WTC11 (cell line): ENCODE results near the gene CSNK2B. TPM values are rescaled to one million over a fixed set of nuclear protein-coding genes. Genes with fewer than 3 reads are reported as not detected.

ENCODE experiments used
- ATAC-seq: fragments of 200-7000 bp; cut with Tn5 transposase; 2 replicates; pipeline ENCODE4 v1.10.0; 2021; ENCODE audit warnings: mild to moderate bottlenecking, moderate library complexity
- CTCF ChIA-PET: fragments of 300-600 bp; sonication (Branson Sonifier 250); formaldehyde crosslinking; loops from one replicate; lab custom pipeline; 2021; ENCODE audit warnings: antibody characterized with exemption; lab: Charles Lee
- POLR2A ChIA-PET: fragments of 350-600 bp; sonication (Branson Sonifier 250); formaldehyde crosslinking; loops from one replicate; lab custom pipeline; 2021; ENCODE audit warnings: antibody characterized with exemption; lab: Charles Lee
- DNase-seq: peaks from one replicate; pipeline ENCODE4 v3.0.0; 2021; ENCODE audit warnings: low spot score
- H3K27ac Mint-ChIP-seq: 2 replicates; pipeline ENCODE4 v1.8.0; 2021; ENCODE audit warnings: mixed read lengths
- H3K27me3 Mint-ChIP-seq: 2 replicates; pipeline ENCODE4 v1.8.0; 2021; ENCODE audit warnings: low read depth, mild to moderate bottlenecking, moderate library complexity, mixed read lengths
- H3K36me3 Mint-ChIP-seq: 2 replicates; pipeline ENCODE4 v1.8.0; 2021; ENCODE audit warnings: mixed read lengths
- H3K4me1 Mint-ChIP-seq: 2 replicates; pipeline ENCODE4 v1.8.0; 2022; ENCODE audit warnings: mixed read lengths
- H3K4me3 Mint-ChIP-seq: 2 replicates; pipeline ENCODE4 v1.8.0; 2021; ENCODE audit warnings: mild to moderate bottlenecking, moderate library complexity, mixed read lengths
- H3K9me3 Mint-ChIP-seq: 2 replicates; pipeline ENCODE4 v1.8.0; 2021; ENCODE audit warnings: mixed read lengths
- ARID4B ChIP-seq: sonication (generic); formaldehyde crosslinking; IDR thresholded peaks from 2 replicates; pipeline ENCODE4 v1.8.0; 2023; ENCODE audit warnings: missing genetic modification reagents, mild to moderate bottlenecking, borderline replicate concordance
- CREB1 ChIP-seq: sonication (generic); formaldehyde crosslinking; IDR thresholded peaks from 2 replicates; pipeline ENCODE4 v1.8.0; 2023; ENCODE audit warnings: mild to moderate bottlenecking, missing genetic modification reagents
- FOXP1 ChIP-seq: sonication (generic); formaldehyde crosslinking; IDR thresholded peaks from 2 replicates; pipeline ENCODE4 v1.8.0; 2022; ENCODE audit warnings: missing genetic modification reagents, mild to moderate bottlenecking, moderate library complexity, borderline replicate concordance
- MLX ChIP-seq: sonication (generic); formaldehyde crosslinking; IDR thresholded peaks from 2 replicates; pipeline ENCODE4 v1.8.1; 2023; ENCODE audit warnings: mild to moderate bottlenecking, missing genetic modification reagents, moderate library complexity
- NR2C2 ChIP-seq: sonication (generic); formaldehyde crosslinking; IDR thresholded peaks from 2 replicates; pipeline ENCODE4 v1.8.0; 2022; ENCODE audit warnings: mild to moderate bottlenecking, missing genetic modification reagents
- PREB ChIP-seq: sonication (generic); formaldehyde crosslinking; IDR thresholded peaks from 2 replicates; pipeline ENCODE4 v1.8.1; 2022; ENCODE audit warnings: mild to moderate bottlenecking, missing genetic modification reagents, moderate library complexity, borderline replicate concordance
- SMAD4 ChIP-seq: sonication (generic); formaldehyde crosslinking; IDR thresholded peaks from 2 replicates; pipeline ENCODE4 v1.8.0; 2022; ENCODE audit warnings: mild to moderate bottlenecking, missing genetic modification reagents
- USF1 ChIP-seq: sonication (generic); formaldehyde crosslinking; IDR thresholded peaks from 2 replicates; pipeline ENCODE4 v1.8.0; 2022; ENCODE audit warnings: mild to moderate bottlenecking, missing genetic modification reagents
- USF2 ChIP-seq: sonication (generic); formaldehyde crosslinking; IDR thresholded peaks from 2 replicates; pipeline ENCODE4 v1.8.1; 2023; ENCODE audit warnings: mild to moderate bottlenecking, missing genetic modification reagents, moderate library complexity
- ZNF219 ChIP-seq: sonication (generic); formaldehyde crosslinking; IDR thresholded peaks from 2 replicates; pipeline ENCODE4 v1.8.0; 2023; ENCODE audit warnings: missing genetic modification reagents, mild to moderate bottlenecking, borderline replicate concordance
- ZNF416 ChIP-seq: fragments of 250-450 bp; sonication (Bioruptor Pico); IDR thresholded peaks from 2 replicates; pipeline ENCODE4 v1.9.0; 2021; ENCODE audit warnings: mild to moderate bottlenecking, inconsistent platforms
- ZNF425 ChIP-seq: fragments of 250-450 bp; sonication (Bioruptor Pico); conservative IDR thresholded peaks from 2 replicates; pipeline ENCODE4 v1.9.0; 2021; ENCODE audit warnings: mild to moderate bottlenecking
- ZSCAN18 ChIP-seq: fragments of 250-450 bp; sonication (Bioruptor Pico); IDR thresholded peaks from 2 replicates; pipeline ENCODE4 v2.1.2; 2022; ENCODE audit warnings: mild to moderate bottlenecking, moderate library complexity
- total RNA-seq: library from RNA; stranded (reverse); gene quantifications from 3 replicates; pipeline ENCODE4 v1.2.3, GENCODE V29; 2021

Gene CSNK2B
- total RNA-seq, 1 experiment from 2014 or later: 183 TPM

- H3K4me1 Mint-ChIP-seq: peaks cover 27% of the 10 kb centered on the region
Measured at GRCh38 chr6:31710523-31711219, 44.8 kb downstream of the CSNK2B start.

More at GRCh38 chr6:31710523-31711219, 44.8 kb downstream of the CSNK2B start:
- ChIA-PET CTCF (interaction anchor here (0.8 to 1.1 kb wide), 3 partner anchors 19 to 62 kb away, joined by 3 to 4 read pairs (median 3); no protein-coding TSS in a partner anchor), POLR2A (no interaction called here)
- Mint-ChIP-seq H3K9me3 (no peaks in the 10 kb centered on the region), H3K27ac (no peak overlapping the region), H3K36me3 (no peaks in the 10 kb centered on the region), H3K27me3 (peaks cover 7% of the 10 kb centered on the region; the same call in 1 of the 2 replicates), H3K4me3 (no peak overlapping the region)
- ATAC-seq (no peak), DNase-seq (no peak)
- TF ChIP-seq ZNF416 (CRISPR knock-in tag) (no peak), ZNF425 (no peak), FOXP1 (CRISPR knock-in tag) (no peak), MLX (CRISPR knock-in tag) (no peak), SMAD4 (CRISPR knock-in tag) (no peak), PREB (CRISPR knock-in tag) (no peak), NR2C2 (no peak), CREB1 (no peak), ZNF219 (CRISPR knock-in tag) (no peak), USF1 (CRISPR knock-in tag) (no peak), ZSCAN18 (CRISPR knock-in tag) (no peak), USF2 (no peak), ARID4B (no peak)
- TF ChIP-seq, all 79 proteins: peak for 0
